Stimulated activated CD4-positive, alpha-beta T cell treated with anti-CD3 and anti-CD28 coated beads, Interleukin-2, amount 100 ng/mL, for 4 hours (primary cell): Measurements from ENCODE around the gene RNF4.

ENCODE experiments used
- DNase-seq: peaks from one replicate; pipeline ENCODE4 v3.0.0-alpha.2; 2020; ENCODE audit warnings: low read depth

The RNF4 gene

DNA sequence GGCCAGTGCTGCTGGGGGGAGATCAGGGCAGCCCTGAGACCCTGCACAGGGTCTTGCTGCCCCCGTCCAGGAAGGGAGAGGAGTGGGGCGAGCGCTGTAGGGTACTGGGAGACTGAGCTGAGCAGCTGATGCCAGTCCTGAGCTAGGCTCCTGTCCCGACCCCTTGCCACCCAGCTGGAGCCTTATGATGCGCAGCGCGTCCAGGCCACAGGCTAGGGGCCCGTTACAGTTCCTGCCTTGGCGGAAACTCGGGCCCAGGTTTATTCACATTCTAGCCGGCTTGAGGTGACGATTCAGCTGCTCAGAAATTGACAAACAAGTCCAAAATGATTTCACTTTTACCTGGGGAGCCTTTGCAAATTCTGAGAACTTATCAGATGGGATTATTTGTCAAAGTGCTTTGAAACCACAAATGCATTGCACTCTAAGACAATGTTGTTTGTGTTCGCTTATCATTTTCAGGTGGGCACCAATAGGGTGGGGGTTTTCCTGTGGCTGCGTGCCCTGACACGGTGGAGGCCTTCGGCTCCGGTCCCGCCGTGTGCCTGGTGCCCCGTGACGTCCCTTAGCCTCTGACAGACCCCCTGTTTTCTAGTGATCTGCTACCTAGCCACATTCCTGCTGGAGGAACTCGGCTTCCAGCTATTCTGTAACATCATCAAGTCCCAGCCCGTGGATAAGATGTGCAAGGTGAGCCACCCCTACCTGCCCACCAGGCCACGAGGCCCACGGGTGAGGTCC lies 31.3 kb upstream of the RNF4 start:
- no peak for DNase-seq

DNA sequence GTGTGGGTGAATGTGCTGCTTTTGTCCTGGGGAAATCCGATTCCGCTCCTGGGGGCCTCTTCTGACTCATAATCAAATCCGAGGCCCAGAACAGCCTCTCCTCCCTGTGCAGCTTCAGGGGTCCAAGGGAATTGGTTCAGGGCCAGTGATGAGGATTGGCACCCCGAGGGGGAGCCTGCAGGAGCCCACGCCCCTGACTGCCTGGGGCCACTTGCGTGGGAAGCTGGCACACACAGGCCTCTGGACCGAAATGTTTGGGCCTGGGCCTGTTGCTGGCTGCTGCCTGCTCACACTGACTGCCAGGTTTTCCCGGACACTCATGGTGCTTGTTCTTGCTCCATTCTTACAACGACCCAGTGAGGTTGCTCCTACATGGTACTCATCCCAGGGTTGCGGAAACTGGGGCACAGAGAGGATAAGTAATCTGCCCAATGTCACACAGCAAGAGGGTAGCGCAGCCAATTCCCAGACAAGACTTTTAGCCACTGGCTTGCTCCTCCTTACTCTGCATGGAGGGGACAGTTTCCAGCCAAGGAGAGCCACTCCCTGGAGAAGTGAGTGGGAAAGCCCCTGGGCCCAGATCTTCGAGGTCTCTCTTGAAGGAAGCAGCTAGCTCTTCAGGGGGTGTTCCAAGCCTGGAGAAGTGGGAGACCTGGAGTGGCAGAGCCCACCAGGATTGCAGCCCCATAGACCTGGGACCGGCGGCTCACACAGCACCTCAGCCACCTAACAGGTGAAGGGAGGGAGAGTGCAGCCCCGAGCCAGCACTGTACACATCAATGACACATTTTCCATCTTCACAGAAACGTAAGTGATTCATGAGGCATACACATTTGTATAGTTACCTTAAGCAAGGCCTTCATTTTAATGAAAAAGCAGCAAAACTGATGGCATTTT lies 29.8 kb upstream of the RNF4 start:
- DNase-seq = no peak

DNA sequence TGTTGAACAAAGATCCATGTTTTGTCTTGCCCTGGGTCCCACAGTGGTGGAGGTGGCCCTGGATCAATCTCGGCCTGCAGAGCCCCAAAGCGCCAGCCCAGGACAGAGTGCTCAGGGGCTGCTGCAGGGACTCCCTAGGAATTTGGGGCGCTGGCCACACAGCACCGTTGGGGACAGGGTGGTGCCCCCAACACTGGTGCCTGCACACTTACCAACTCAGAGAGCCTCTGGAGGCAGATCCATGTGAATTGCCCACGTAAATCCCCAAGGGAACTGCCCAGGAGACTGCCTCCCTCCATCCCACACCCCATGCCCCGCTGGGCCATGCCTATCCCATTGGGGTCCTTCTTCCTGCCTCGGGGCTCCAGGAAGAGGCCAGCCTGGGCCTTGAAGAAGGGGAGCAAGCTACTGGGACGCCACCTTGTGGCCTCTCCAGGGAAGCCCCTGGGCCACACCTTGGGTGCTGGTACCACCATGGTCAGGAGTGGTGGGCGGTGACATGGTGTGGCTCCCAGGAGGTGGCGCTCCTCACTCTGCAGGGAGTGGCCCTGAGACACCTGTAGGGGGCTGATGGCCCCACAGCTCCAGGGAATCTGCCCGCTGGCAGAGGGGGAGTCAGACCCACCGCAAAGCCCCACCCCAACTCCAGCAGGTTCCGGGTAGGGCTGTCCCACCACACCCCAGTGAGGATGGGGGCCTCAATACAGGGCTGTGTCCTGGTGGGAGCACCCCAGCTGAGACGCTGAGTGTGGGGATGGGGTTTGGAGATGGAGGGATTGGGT lies 27.3 kb upstream of the RNF4 start:
- peak; percentile 54 for DNase-seq

DNA sequence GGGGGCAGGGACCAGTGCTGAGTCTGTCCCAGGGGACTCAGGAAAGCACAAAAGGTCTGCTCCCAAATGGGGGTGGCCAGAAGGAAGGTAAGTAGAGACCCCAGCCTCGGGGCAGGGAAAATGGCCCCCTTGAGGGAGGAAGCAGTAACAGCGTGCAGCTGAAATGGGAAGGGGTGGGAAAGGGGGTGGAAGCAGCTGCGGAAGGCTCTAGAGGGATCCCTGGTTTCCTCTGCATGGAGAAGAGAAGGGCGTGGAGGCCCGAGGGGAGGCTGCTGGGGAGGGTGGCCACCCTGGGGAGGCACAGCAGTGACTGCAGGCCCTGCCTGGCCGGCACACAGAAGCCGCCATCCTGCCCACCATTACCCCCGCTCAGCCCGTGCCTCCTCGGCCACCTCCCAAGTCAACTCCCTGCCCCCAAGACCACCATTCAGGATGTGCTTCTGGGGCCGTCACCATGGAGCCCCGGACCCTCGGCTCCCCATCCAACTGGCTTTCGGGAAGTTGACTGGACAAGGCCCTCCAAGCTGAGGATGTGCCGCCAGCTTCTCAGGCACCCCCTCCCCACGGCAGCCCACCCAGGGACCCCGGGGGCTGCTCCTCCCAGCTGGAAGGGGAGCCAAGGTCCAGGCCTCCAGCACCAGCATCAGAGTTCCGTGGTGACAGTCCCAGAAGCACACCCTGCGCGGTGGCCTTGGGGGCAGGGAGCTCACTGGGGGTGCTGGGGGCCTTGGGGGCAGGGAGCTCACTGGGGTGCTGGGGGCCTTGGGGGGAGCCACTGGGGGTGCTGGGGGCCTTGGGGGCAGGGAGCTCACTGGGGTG lies 26.5 kb upstream of the RNF4 start:
- no peak for DNase-seq

DNA sequence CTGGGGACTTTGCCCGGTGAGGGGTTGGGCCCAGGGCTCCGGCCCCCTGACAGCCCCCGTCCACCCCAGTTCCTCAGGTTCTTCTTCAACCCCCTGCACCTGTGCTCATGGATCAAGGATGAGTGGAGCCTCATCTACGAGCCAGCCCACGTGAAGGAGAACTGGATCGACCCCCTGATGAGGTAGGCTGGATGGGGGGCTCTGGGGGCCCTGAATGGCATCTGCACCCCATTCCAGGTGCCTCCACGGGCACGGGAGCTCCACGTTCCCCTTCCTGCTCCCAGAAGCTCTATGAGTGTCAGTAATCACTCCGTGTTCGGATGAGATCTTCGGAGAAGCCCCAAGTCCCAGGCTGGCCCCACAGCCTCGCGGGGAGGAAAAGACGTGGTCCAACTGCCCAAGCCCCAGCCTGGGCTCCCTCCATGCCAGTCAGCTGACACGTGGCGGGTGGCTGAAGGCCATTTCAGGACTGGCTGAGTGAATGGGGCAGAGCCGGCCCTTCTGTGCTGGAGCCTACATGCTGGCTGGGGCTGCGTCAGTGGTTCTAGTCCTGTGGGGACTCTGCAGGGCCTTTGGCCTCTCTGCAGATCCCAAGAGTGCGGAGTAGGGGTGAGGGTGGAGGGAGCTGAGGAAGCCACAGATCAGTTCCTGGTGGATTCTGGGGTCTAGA lies 25.7 kb upstream of the RNF4 start:
- no peak for DNase-seq

DNA sequence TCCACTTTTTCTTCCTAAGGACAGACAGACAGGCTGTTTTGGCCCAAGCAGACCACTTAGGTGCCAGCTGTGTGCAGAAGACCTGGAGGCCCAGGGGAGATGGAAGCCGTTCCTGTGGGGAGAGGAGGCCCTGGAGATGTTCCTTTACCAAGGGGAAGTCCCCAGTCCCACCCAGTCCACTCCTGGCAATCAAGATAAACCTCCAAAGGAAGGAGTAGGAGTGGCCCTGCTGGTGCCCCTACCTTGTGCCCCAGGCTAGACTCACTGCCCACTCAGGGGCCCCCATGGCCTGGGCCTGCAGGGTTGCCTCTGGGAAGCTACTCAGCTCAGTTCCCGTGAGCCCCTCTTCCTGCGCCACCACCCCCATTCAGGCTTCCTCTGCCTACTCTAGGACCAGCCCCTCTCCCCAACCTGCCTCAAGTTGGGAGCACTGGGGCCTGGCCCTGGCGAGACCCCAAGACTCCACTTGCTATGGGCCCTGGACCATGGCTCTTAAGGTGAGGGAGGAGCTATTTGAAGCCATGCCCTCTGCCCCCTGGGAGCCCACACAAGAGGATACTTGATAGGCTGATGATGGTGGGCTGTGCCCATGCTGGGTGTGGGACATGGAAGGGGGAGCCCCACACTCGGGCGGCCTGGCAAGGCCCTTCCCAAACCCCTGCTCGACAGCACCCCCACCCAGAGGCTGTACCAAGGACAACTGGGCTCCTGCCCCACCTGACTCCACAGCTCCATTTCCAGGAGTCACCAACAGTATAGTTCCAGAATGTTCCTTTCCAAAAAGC lies 24.8 kb upstream of the RNF4 start:
- DNase-seq = no peak

DNA sequence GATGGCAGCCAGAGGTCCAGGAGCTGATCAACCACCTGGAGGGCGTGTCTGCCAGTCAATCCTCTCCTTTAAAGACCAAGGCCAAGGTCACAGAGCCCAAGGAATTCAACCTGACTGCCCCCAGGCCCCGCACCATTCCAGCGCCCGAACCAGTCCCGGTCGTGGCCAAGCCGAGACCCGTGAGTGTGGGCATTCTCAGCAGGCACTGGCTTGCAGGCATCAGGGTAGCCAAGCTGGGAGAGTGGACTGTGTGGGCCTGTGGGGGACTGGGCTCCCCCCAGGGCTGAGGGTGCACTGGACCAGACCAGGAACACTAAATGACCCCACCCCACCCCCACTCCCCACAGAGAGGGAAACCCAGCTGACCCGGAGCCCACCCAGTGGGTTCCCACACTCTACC lies 23.8 kb upstream of the RNF4 start:
- no peak for DNase-seq

DNA sequence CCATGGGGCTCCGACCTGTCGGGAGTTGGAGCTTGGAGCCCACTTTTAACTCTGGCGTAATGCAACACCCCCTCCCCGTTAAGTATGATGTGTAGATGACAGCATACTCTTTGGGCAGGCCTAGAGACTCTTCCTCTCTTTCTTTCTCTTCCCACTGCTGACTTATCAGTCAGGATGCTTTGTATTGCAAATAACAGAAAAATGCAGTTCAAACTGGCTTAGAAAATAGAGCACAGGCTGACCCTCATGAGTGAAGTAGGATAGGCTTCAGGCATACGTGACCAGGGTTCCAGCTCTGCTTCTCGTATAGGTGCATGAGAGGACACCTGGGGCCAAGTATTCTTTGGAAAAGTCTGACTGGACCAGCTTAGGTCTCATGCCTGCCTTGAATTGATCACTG lies 23.3 kb upstream of the RNF4 start:
- DNase-seq = no peak

DNA sequence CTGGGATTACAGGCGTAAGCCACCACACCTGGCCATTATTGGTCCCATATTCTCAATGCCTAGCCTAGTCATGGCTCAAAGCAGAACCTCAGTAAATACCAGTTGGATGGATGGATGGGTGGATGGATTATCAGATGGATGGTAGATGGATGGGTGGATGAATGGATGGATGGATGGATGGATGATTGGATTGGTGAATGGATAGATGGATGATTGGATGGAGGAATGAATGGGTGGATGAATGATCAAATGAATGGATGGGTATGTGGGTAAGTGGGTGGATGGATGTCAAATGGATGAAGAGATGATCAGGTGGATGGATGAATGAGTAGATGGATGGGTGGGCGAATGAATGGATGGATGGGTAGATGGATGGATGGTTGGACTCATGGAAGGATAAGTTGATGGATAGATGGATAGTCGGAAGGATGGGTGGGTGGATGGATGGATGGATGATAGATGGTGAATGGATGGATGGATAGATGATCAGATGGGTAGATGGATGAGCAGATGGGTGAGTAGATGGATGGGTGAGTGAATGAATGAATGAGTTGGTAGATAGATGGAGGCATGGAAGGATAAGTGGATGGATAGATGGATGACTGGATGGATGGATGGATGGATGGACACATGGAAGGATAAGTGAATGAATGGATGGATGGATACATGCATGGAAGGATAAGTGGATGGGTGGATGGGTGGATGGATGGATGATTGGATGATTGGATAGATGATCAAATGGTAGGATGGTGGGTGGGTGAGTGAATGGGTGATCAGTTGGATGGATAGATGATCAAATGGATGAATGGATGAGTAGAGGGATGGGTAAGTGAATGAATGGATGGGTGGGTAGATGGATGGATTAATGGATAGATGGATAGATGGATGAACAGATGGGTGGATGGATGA lies 22.0 kb upstream of the RNF4 start:
- DNase-seq = no peak

DNA sequence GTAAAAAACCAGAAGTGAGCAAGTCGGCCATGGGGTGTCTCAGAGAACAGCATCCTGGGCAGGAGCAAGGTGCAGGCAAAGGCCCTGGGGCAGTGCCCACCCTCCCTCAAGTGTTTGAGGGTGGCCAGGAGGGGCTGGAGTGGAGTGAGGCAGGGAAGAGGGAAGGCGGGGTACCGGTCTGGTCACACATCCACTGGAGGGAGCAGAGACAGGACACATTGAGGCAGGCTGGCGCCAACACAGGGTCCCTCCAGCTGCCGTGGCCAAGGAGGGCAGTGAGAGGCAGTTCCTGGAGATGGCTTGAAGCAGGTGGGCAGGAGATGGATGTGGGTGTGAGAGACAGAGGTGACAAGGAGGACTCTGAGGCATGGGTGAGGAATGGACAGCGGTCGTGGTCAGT lies 20.3 kb upstream of the RNF4 start:
- no peak for DNase-seq

DNA sequence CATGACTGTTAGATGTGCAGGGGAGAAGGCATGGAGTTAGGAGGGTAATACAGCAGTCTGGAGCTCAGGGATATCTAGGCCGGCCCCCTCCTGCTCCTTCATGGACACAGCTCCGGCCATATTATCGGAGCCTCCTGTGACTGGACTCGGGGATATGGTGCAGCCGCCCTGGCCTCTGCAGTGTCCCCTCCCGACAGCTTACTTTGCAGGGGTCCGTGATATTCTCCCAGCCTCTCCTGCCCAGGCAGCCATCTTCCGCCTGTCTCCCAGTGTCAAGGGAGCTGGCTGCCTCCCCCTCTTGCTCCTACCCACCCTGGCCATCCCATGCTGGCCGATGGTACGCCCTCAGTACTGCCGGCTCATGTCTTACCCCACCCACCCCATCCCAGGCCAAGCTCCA lies 19.9 kb upstream of the RNF4 start:
- no peak for DNase-seq

DNA sequence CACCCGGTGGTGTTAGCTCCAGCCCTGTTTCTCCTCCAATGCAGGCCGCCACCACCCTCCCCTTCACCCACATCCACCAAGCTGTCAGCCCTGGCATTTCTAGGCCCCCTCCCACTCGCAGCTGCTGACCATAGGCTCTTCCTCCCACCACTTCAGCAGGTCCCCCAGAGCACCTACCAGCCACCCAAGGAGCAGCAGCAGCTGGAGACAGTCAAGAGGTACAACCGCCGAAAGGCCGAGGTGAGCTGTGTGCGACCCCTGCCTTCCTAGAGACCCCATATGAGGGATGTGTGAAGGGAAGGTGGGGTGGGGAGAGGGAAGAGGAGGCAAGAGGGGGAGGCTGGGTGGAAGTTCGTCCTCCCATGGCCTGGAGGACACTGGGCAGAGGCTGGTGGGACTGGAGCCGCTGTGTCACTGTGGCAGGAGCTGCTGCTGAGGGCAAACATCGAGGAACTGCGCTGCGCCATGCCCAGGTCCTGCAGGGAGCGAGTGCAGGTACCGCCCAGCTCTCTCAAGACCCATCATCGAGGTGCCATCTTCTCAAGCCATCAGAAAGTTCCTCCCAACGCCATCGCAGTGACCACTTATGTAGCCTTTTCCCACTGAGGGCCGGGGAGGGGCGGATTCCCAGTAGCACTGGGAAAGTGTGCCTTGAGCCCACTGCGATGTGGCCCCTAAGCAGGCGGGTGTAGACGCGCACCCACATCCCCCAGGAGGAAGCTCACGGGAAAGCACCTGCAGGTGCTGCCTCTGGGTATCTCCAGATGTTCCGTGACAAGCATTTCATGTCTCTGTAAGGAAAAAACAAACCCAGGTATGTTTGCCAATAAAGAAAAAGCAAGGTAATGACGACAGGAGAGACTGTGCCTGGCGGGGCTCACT lies 19.2 kb upstream of the RNF4 start:
- DNase-seq = no peak

DNA sequence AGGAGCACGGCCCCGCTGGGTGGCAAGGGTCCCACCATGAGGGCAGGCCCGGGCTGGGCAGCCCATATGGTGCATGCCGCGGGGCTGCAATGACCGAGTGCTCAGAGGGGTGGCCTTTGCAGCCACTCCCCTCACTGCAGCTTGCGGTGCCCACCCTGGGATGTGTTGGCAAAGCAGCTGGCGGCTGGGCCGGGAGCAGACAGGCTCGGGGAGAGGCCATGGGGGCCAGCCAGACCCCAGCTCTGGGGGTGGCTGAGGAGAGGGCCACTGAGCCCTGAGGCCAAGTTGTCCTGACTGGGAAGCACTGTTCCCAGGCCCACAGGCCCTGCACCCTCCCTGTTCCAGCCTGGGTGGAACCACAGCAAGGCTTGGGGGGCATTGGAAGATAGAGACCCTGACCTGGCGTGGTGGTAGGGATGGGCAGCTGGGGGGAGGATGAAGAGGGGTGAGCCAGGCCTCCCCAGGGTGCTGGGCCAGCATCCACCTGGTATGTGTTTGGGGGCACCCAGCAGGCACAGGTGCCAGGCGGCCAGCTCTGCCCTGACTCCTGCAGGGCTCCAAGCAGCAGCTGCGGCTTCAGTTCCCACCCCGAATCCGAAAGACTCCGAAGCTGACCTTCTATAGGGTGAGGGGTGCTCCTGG lies 18.4 kb upstream of the RNF4 start:
- DNase-seq = no peak

DNA sequence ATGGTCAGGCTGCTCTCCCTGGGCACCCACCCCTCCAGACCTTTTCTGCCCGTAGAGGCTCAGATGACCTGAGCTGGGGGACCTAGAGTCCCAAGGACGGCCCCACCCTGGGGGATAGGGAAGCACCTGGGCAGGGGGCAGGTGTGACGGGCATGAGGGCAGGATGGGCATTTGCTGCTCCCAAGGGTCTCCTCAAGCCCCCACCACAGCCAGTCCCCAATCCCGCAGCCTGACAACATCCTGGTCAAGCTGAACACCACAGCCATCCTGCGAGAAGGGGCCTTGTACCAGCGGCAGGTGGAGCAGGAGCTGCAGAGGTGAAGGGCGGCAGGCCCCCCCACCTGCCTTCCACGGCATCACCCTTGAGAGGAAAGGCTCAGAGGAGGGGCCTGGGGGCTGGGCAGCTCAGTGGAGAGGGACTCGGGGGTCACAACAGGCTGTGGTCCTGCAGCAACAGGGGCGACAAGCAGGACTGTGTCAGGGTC lies 17.8 kb upstream of the RNF4 start:
- DNase-seq = no peak

DNA sequence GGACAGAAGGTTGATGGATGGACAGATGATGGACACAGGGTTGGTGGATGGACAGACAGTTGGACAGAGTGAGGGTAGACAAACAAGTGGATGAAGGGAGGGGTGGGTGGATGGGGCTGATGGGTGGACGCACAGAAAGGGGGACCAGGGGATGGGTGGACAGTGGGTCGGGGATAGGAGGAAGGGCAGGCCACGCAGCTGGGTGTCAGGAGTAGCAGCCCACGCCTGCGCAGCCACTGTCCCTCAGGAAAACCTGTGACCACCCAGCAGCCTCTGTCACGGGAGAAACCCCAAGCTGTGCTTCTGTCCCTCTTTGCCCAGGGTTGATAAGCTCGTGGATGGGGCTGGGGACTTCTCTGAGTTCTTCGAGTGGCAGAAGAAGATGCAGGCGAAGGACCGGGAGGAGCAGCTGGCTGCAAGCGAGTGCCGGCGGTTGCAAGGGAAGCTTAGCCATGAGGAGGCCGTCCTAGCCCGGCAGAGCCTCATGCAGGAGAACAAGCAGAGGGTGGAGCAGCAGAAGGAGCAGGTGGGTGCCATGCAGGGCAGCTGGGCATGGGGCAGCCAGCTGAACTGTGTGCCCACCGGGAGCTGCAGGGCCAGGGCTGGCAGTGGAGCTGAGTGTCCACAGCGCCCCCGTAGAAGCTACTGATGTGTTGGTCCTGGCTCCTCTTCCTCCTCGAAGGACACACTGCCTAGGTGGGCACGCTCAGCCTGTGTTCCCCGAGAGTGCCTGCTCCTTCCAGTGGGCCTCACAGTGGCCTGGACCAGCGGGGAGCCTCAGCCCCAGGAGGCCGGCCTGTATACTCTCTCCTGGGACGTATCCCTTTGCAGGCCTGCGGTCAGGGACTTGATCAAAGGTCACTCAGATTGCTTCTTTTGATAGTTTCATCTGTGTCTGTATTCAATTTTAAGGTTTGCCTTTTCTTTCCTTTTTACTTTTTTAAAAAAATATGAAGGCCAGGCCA lies 16.8 kb upstream of the RNF4 start:
- DNase-seq = no peak

DNA sequence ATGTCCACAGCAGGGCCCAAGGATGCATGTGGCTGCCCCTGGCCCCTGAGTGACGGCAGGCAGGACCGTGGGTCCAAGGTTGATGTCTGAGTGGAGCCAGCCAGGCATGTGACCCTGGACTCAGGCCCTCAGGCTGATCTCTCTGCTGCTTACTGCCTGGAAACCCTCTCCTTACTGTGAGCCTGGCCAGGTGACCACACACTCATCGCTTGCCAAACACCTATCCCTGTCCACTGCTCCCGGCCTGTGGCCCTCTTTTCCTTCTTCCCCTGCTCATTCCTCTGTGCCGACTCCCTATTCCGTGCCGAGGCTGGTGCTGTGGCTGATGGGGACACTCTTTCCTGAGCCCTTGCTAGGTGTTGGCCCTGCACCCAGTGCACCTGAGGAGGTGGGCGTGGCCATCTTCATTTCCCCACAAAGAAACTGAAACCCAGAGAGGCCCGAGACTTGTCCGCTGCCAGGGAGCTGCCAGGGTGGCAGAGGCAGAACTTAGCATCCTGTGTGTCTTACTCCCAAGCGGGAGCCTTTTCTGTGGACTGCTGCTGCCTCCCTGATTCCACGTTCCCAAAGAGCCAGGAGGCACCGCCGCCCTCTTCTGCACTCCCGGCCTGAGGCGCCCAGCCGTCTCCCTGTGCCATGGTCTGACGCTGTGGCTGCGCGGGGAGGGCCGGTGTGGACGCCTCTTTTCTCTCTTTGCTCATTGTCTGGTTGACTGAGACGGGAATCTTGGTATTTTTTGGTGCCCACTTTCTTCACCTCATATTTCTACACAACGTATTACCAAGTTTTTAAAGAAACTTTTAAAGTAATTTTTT lies 11.2 kb upstream of the RNF4 start:
- no peak for DNase-seq
